NOMO-1 (cell line): ENCODE measurements around the gene DENND10.
"Not testable (repeated sequence)": the region's sequence is repeated elsewhere in the genome, so short reads cannot be mapped to it uniquely, and the experiment has no call there.

Source experiments
- DNase-seq, 2 experiments: peaks; one replicate each; lab custom pipeline; 2025; ENCODE audit not compliant: unreplicated experiment in 2 of 2; lab: John Stamatoyannopoulos, UW

Gene DENND10

DNA sequence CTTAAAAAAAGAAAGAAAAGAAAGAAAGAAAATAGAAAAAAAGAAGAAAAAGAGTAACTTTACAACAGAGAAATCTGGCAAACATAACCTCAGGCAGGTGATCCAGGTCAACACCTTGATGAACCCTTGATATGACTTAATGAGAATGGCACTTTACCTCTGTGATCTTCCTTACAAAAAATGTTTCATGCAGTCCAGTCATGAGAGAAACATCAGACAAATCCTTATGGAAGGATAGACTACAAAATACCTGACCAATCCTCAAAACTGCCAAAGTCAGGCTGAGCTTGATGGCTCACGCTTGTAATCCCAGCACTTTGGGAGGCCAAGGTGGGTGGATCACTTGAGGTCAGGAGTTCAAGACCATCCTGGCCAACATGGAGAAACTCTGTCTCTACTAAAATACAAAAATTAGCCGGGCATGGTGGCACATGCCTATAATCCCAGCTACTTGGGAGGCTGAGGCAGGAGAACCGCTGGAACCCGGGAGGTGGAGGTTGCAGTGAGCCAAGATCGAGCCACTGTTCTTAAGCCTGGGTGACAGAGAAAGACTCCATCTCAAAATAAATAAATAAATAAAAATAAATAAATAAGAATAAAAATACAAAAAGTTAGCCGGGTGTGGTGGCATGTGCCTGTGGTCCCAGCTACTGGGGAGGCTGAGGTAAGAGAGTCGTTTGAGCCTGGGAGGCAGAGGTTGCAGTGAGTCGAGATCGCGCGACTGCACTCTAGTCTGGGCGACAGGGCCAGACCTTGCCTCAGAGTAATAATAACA is 7.1 kb upstream of the DENND10 start:
- DNase-seq = not testable (repeated sequence)

DNA sequence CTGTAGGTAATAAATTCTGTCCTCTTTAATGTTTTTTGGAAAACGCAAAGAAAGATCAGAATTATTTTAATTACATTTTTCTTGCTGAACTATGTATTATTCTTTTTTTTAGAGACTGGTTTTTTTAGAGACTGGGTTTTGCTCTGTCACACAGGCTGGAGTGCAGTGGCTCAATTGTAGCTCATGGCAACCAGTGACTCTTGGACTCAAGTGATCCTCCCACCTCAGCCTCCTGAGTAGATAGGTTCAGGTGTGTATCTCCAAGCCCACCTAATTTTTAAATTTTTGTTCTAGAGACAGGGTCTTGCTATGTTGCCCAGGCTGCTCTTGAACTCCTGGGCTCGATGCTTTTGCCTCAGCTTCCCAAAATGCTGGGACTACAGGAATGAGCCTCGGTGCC is 5.3 kb upstream of the DENND10 start:
- DNase-seq = no peak

GRCh38 chr10:119100434-119101238 is 3.3 kb upstream of the DENND10 start:
- no peak for DNase-seq

GRCh38 chr10:119101366-119102098 is 2.4 kb upstream of the DENND10 start:
- DNase-seq = no peak

DNA sequence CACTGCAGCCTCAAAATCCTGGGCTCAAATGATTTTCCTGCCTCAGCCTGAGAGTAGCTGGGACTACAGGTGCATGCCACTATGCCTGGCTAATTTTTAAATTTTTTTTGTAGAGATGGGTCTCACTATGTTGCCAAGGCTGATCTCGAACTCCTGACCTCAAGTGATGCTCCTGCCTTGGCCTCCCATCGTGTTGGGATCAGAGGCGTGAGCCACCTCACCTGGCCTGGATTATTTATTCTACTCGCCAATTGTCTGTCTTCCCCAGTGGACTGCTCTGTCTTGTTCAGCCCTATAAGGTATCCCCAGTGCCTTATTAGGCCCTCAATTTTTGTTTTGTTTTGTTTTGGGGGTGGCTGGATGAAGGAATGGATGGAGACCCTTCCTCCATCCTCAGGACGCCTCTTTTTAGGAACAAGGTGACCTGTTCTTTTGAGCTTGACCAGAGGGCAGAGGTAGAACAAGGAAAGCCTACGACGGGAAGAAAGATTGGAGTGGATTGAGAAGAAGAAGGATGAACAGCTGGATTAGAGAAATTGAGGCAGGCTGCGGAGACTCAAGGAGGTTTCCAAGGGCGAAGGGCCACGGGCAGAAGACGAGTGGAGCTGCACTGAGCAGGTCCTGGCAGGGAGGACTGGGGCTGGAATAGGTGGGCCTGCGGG is 541 bp upstream of the DENND10 start:
- DNase-seq = no peak

DNA sequence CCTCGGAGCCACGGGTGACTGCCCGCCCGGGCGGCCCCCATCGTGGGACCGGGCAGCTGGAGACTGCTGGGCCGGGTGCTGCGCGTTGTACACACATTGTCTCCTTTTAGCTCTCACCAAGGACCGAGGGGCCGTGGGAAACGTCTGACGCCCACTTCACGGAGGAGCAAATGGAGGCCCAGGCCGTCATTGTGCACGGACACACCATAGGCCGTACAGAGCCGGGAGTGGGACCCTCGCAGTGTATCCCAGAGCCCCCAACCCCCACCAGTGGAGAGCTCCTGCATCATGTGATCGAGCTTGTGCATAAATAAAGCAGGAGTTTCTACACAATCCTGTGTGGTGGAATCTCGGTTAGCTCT is 722 bp downstream of the DENND10 start:
- no peak for DNase-seq

DNA sequence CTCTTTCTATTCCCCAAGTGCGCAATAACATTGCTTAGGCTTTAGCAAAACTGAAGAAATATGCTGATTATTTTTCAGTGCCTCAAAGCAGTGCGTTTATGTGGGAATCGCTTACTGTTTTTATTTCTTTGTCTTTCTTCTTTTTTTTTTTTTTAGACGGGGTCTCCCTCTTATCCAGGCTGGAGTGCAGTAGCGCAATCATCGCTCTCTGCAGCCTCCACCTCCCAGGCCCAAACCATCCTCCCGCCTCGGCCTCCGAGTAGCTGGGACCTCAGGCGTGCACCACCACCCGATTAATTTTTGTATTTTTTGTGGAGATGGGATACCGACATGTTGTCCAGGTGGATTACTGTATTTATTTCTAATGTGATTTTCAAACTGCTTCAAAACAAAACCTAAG is 1.2 kb downstream of the DENND10 start:
- DNase-seq = no peak

DNA sequence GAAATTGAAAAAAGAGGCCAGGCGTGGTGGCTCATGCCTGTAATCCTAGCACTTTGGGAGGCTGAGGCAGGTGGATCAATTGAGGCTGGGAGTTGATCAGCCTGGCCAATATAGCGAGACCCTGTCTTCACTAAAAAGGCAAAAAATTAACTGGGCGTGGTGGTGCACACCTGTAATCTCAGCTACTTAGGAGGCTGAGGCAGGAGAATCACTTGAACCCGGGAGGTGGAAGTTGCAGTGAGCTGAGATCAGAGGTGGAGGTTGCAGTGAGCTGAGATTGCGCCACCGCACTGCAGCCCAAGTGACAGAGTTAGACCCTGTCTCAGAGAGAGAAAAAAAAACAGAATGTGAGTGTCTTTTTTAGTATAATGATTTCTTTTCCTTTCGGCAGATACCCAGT is 2.0 kb downstream of the DENND10 start:
- not testable (repeated sequence) for DNase-seq

DNA sequence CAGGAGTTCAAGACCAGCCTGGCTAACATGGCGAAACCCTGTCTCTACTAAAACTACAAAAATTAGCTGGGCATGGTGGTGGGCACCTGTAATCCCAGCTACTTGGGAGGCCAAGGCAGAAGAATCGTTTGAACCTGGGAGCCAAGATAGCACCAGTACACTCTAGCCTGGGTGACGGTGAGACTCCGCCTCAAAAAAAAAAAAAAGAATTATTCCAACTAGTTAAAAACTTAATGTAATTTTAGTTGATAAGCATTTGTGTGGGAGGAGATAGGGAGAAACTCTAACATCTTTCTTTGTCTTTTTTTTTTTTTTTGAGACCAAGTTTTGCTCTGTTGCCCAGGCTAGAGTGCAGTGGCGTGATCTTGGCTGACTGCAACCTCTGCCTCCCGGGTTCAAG is 3.2 kb downstream of the DENND10 start:
- not testable (repeated sequence) for DNase-seq

- peak in 1 of 2 experiments; percentile 38 for DNase-seq
These were observed 3.9 kb downstream of the DENND10 start for GRCh38 chr10:119107771-119108170.

- DNase-seq = peak in 1 of 2 experiments; percentile 62
These were observed 8.1 kb downstream of the DENND10 start for GRCh38 chr10:119112056-119112455.

DNA sequence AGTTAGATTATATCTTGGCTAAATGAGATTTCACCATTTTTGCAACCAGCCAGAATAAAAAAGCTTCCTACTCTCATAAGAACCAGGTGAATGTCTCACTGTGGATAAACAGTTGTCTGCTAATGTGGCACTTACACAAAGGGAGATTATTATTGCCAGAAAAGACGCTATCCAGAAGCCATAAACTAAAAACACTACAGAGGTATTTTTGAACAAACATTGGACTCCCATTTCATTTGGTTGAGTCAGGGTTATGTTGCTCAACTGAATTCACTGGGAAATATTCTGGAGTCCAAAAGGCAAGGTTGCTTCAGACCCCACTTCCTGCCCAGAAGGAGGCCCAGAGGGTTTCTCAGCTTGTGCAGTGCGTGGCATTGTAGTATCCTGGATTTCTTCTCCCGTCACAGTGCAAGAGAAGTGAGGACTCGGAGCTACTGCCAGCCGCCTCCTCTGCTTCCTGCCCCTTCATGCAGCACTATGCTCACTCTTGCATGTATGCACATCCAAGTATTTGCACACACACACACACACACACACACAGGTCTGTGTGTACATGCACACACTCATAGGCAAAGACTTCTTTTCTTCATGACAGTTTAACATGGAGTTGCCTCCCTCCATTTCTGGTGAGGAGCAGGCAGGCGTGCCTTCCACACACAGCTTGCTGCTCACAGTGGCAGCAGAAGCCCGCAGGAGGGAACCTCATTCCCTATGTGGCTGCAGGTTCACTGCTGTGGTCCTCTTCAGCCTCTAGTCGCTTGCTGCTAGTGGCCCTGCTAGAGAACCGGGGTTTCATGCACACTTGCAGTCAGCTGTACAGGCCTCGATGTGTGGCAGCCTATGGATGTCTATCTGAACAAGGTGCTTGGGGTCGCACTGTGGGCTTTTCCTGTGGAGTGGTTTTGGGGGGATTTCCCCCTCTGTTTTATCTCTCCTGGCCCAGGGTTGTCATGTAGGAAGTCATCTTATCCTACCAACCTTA is 10.1 kb downstream of the DENND10 start:
- DNase-seq = peak; percentile 79 to 80

GRCh38 chr10:119115926-119116325 is 12.0 kb downstream of the DENND10 start:
- no peak for DNase-seq

DNA sequence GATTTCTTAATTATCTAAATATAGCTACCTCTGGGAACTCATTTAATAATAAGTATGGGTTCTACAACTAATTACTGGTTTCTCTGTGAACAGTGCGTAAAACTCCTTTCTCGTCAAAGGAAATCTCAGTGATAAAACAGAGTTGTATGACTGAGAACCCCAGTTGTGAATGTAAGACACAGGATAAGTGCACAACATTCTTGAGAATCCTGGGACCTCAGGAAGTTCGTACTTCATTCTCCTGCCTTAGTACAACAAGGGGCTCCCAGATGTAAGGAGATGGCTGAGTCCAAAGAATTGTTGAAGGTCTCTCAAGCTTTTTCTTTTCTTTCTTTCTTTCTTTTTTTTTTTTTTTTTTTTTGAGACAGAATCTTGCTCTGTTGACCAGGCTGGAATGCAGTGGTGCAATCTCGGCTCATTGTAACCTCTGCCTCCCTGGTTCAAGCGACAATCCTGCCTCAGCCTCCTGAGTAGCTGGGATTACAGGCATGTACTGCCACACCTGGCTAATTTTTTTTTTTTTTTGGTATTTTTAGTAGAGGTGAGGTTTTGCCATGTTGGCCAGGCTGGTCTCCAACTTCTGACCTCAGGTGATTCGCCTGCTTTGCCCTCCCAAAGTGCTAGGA is 12.5 kb downstream of the DENND10 start:
- DNase-seq = no peak

DNA sequence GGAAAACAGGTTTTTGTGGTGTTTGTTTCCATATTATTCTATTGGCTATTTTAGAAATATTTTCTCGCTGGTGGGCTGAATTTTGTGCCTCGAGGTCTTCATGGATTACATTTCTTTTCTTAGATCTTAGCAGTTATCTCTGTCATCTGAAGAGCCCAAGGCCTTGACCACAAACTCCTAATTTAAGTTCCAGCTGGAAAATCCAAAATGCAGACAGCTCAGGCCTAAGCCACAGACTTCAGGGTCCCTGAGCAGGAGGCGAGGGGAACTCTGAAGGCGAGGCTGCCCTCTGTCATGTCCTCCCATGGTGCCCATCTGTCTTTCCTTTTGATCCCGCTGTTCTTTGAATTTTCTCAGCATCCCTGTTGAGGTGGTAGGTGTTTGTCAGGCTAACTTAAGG is 14.3 kb downstream of the DENND10 start:
- DNase-seq = no peak

GRCh38 chr10:119119400-119119799 is 15.5 kb downstream of the DENND10 start:
- DNase-seq = no peak

GRCh38 chr10:119120413-119120867 is 16.5 kb downstream of the DENND10 start:
- DNase-seq = peak; percentile 29 to 74

DNA sequence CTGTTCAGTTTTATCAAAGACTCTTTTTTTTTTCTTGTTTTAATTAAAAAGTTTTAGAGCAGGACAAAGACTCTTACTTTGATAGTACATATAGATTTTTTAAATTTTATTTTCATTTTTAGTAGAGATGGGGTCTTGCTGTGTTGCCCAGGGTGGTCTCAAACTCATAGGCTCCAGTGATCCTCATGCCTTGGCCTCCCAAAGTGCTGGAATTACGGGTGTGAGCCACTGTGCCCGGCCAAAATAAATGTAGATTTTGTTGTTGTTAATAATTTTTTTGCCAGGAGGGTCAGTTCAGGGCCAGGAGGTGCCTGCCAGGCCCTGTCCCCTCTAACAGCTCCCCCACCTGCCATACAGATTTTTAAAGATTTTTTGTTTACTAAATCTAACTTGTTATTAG is 17.0 kb downstream of the DENND10 start:
- DNase-seq = no peak

DNA sequence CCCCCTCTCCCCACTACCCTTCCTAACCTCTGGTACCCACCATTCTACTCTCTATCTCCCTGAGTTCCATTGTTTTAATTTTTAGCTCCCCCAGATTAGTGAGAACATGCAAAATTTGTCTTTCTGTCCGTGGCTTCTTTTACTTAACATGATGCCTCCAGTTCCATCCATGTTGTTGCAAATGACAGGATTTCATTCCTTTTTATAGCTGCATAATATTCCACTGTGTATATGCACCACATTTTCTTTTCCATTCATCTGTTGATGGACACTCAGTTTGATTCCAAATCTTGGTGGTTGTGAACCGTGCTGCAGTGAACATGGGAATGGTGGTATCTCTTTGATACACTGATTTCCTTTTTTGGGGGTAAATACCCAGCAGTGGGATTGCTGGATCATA is 22.0 kb downstream of the DENND10 start:
- no peak for DNase-seq
